ENCODE results near the gene ZNF407.

GRCh38 chr18:74698881-74699280, 101.2 kb downstream of the ZNF407 start:
- TF ChIP-seq YY1 (IDR thresholded peaks at IDR 0.05; ENCODE audit: insufficient read depth, insufficient read length) (no peak), SUZ12 (IDR thresholded peaks at IDR 0.05; ENCODE audit: extremely low read depth, insufficient read depth, insufficient read length) (no peak)

All from NT2/D1 (cell line).